ENCODE results near the gene HMCN2.

HMCN2 gene

DNA sequence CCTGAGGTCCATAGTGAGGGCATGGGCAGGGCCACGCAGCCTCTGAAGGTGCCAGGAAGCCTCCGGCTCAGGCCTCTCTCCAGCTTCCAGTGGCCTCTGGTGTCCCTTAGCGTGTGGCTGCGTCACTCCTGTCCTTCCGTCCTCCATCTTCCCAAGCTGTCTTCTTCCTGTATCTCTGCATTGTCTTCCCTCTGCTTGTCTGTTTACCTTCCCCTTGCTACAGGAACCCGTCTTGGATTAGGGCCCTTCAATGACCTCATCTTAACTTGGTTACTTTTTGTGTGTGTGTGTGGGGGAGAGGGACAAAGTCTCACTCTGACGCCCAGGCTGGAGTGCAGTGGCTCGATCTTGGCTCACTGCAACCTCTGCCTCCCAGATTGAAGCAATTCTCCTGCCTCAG lies 193.6 kb downstream of the HMCN2 start:
- no peak for DNase-seq

DNA sequence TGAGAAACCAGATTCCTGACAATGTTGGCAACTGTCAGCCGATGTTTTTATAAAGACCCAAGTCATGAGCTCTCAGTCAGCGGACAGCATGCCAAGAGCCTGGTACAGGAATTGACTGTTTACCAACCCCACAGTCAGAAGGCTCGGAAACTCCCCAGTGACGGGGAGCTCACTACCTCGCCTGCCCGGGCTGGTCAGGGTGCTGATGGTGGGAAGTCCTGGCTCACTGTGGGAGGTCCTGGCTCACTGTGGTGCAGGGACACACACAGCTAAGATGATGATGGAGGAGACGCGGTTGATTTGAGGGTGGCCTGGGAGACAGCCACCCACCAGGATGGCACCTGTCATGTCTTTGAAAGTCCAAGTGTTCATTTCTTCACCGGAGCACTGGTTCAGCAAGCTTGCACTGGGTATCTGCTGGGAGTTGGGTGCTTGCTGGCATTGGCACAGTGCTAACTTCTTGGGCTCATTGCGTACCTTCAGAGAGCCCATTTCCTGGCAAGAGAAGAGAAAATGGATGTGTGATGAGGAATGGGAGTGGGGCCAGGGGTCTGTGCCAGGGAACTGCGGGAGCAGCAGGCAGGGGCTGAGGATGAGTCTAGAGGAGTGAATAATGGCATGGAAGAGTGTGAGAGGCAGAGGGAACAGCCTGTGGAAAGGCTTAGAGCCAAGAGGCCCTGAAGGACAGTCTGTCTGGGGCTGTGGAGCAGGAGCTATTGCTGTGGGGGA lies 194.5 kb downstream of the HMCN2 start:
- no peak for DNase-seq

DNA sequence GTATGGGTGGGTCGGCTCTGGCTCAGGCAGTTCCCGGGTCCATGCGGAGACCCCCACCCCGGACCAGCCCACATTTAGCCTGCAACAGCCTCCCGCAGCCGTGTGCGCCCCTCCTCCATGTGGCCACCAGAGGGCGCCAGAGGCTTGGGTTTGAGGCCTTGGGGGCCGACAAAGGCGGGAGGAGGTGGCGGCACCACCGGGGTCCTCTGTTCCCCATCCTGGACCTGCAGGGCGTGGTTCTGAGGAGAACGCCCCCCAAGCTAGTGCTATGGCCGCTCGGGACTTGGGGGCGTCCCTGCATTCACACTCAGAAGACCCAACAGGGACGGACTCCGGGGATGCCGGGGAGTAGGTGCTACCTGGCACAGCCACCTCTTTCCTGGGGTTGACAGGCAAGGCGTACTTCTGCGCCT lies 195.7 kb downstream of the HMCN2 start:
- peak; percentile 52 to 57 for DNase-seq

DNA sequence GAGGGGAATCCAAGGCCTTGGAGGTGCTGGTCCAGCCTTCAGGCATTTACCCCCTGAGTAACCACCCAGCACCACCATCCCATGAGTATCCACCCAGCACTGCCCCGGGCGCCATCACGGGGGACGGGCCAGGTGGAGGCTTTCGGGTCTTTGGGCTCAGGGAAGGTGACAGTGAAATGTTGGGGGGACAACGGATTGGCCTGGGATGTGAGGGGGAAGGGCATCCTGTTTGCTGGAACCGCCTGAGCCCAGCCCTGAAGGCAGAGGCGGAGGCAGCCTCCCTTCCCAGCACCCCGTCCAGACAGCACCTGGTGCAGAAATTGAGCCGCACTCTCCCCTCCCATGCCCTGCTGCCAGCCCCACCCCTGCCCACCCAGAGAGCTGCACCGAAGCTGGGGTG lies 196.2 kb downstream of the HMCN2 start:
- no peak for DNase-seq

DNA sequence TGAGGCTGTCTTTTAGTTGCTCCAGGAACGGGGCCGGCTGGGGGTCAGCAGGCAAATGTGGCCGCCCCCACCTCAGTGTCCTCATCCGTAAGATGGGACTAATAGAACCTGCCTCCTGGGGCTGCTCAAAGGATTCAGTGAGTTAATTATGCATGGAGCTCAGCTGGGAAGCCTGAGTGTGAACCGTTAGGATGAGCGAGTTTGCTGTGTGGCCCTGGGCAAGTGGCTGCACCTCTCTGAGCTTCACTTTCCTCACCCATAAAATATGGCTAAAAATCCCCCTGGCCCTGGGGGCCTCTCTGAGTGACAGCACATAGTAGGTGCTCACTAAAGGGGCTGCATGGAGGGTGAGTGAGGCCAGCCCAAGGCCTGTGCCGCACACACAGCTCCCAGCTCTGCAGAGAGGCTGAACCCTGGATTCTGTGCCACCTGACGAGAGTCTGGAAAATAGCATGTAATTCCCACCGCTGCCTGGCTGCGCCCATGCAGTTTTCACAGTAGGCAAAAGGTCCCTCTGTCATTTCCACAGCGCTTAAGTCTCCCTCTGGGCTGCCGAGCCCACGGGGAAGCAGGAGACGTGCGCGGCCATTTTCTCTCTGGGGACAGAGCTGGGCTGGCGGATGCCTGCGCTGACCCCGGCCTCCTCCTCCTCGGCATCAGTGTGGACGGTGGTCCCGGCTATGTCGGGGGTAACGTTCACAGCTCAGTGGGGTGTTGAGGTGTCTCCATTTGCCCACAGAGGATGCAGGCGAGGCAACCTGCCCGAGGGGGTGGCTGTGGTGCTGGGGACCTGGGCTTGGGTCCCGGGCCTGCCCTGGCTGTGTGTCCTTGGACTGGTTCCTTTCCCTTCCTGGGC lies 197.4 kb downstream of the HMCN2 start:
- DNase-seq = no peak

- no peak for DNase-seq
These were observed 198.5 kb downstream of the HMCN2 start for GRCh38 chr9:130463763-130464745.

DNA sequence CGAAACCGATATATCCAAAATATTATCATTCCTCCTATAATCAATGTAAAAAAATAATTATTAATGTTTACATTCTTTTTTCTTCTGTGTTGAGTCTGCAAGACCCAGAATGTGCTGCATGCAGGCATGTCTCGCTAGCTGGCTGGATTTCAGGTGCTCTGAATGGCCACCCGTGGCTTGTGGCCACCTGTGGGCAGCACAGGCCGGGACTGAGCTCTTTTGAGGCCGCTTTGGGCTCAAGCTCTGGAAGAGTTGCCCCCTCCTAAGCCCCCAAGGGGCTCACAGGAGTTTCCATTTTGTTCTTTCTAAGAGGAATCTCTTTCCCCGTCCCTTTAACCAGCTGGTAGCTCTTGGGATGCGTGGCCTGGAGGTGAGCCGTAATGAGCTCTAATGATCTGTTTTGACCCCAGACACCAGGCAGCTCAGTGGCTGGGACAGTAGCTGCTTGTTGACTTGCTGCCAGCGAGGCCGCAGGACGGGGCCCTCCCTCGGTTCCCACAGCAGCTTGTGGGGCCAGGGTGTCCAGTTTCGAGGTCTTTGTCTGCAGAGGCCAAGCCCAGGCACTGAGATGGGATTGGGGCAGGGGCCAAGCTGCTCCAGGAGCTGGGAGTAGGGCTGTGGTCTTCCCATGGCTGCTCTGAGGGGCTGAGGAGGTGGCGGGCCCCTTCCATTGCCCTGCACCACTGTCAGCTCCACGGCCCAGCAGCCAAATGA lies 200.0 kb downstream of the HMCN2 start:
- DNase-seq = no peak

DNA sequence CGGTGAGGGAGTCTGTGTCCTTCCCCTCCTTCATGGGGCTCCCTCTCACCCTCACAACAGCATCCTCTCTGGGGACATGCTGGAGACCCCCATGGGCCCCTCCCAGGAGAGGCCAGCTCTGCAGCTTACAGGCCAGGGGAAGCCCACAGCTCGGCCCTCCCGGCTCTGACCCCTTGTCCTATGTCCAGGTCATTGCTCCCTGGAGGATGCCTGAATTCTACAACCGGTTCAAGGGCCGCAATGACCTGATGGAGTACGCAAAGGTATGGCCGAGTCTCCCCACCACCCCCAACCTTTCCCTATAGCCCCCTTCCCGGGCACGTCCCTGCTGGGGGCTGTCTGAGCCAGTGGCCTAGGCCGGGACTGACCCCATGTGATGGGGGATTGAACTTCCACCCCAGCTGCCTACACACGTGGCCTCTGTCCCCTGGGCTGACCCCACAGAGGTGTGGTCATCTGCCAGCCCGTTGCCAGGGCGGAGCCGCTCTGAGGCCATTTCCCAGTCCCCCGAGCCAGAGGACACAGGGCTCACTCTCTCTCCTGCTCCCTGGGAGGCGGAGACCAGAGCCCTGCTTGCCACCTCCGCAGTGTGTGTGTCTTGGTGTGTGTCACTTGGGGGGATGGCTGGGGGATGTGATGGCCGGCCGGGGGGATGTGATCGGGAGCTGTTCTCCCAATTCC lies 201.1 kb downstream of the HMCN2 start:
- no peak for DNase-seq

DNA sequence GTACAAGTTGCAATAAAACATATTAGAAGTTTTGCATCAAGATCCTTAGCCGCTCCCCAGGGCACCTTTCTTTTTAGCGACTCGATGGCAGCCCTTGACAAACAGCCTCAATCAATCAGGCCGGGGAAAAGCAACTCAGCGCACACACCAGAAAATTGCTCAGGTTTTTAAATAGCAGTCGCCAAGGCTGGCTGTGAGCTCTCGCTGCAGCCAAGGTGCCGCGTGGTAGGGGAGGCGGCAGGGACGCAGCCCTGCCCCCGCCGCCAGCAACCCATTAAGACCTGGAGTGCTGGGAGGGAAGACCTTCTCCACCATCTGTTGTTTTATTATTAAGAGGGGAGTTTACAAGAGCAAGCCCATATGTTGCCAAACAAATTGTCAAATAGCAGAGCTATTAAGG lies 201.8 kb downstream of the HMCN2 start:
- peak; percentile 43 to 53 for DNase-seq

GRCh38 chr9:130468566-130468965 lies 203.0 kb downstream of the HMCN2 start:
- no peak for DNase-seq

GRCh38 chr9:130470269-130470668 lies 204.7 kb downstream of the HMCN2 start:
- DNase-seq = no peak

- no peak for DNase-seq
These were observed 205.4 kb downstream of the HMCN2 start for GRCh38 chr9:130470950-130471349.

DNA sequence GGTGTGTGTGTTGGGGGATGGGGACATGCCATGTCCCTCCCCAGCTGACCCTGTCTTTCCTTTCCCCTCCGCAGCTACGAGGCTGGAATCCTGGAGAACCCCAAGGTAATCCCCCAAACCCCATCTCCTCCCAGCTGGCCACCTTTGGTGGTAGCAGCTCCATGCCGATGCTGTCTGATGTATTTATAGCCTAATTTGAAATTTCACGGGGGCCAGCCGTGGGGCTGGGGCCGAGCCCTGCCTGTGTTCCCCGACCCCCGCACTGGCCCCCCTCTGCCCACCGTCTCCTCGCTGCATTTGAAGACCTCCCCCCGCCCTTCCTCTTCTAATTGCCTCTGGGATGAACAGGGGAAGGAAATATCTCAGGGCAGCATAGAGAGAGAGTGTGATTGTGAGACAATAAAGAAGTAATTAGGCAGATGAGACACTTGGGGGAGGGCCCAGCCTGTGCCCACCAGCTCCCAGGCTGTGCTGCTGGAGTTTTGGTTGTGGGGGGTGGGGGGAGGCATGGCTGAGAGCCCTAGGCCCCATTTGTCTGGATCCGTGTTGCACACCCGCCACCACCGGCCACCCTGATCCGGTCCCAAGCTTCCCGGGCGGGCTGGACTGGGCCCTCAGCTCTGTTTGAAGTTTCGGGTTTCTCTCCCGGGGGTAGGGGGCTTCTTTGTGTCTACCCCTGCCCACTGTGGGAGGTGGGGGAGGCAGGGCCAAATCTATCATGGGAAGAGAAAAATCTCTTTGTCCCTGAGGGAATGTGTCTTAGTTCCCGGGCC lies 206.0 kb downstream of the HMCN2 start:
- DNase-seq = no peak

DNA sequence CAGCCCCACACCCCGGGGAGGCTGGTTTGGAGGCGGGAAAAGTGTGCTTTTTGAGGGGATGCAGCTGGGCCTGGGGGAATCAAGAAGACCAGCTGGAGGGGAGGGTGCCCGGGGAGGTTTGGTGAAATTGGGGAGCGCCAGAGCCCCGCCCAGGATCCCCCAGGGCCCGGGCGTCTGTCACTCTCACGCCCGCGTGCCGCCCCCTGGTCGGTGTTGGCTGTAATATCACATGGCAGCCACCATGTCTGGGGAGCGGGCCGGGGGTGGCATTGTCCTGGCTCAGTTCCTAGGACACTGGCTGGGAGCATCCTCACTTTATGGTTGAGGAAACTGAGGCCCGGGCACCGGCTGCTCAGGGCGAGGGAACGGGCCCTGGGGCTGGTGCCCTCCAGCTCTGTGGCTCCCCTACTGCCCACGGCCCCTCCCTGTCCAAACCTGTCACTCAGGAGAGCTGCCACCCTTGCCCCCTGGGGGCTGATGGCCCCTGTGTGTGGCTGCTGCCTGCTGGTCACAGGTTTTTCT lies 206.7 kb downstream of the HMCN2 start:
- no peak for DNase-seq

DNA sequence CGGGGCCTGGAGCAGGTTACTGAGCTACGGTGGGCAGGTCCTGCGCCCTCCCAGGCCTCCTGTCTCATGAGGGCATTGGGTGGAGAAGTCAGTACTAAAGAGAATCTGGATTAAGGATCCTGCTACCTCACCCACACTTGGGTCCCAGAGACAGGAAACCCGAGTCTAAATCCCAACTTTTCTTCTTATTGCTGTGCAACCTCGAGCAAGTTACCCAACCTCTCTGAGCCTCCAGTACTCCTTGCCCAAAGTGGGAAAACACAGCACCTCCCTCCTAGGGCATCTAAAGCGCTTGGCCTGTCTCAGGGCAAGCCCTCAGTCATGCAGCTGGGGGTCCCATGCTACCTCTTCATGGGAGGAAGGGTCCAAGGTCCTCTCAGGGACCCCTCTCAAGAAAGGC lies 207.4 kb downstream of the HMCN2 start:
- DNase-seq = no peak

GRCh38 chr9:130473566-130473965 lies 208.0 kb downstream of the HMCN2 start:
- no peak for DNase-seq

DNA sequence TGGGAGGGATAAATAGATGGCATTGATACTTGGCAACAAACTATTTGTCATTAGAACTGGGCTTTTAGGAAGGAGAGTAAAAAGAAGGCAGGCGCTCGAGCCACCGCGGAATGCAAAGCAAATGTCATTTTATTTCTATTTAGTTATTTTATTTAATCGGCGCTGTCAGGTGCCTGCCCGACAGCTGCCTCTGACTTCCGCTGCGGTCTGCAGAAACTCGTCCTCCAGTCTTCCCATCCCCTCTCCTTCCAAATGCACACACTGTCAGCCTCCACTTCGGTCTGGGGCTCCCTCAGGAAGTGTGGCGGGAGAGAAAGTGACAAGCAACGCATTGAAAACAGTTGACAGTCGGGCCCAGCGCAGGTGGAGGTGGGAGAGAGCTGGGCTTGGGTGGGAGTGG lies 208.5 kb downstream of the HMCN2 start:
- DNase-seq = no peak

GRCh38 chr9:130476151-130476730 lies 210.7 kb downstream of the HMCN2 start:
- no peak for DNase-seq

- no peak for DNase-seq
These were observed 212.0 kb downstream of the HMCN2 start for GRCh38 chr9:130477564-130477963.

DNA sequence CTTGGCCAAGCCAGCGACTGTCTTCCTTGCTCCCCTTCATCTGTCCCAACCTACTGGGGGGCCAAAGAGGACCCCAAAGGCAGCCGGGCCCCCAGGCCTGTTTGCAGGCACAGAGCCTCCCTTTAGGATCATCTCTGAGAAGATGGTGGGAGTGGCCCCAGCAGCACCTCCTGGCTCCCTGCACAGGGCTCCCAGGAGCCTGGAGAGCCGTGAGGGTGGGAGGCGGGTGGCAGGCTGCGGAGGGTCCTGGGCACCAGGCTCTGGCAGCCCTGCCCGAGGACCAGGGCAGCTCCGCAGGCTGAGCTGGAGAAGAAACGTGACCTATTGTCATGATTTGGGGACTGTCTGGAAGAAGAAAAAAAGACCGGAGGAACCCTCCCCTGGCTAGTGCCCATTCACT lies 212.6 kb downstream of the HMCN2 start:
- DNase-seq = no peak
